ENCODE data around the gene SF3B1.
A peak's percentile ranks its signal among the peaks of the same experiment; 100 is the strongest.
"Not testable (repeated sequence)": the region's sequence is repeated elsewhere in the genome, so short reads cannot be mapped to it uniquely, and the experiment has no call there.

The SF3B1 gene

GRCh38 chr2:197435598-197436420, 981 bp upstream of the SF3B1 start:
- DNase-seq: no peak

DNA sequence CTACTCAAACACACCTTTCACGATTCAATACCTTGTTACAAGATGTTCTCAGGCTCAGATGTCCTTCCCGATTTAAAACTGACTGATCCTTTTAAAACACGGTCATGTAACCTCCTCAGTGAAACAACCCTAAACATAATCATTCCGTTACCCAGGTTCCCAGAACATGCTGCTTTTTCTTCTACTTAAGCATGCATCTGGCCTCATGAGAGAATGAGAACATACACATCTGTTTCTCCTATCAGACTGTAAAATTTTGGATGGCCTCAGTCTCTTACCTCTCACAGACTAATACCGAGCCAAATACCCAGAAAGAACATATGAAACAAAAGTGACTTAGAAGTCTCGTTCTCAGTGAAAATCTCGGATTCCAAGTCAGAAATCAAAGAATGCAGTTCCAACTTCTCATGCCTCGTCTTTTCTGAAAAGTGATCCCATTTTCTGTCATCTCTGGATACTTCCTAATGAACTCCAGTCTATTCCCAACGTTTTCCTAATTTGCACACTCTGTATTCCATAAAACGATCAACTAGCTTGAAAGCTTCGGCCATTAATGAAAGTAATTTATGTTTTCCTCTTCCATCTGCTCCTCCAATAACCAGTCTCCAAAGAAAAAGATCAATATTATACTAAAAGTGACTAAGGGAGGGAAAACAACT, 919 bp downstream of the SF3B1 start:
- DNase-seq: peak; percentile 44

- not testable (repeated sequence) for DNase-seq
Measured at GRCh38 chr2:197432527-197432926, 2.3 kb downstream of the SF3B1 start.

GRCh38 chr2:197431858-197432257, 3.0 kb downstream of the SF3B1 start:
- no peak for DNase-seq

- DNase-seq: no peak
Measured at GRCh38 chr2:197427986-197428385, 6.8 kb downstream of the SF3B1 start.

- peak; percentile 15 for DNase-seq
Measured at GRCh38 chr2:197426723-197427603, 7.9 kb downstream of the SF3B1 start.

DNA sequence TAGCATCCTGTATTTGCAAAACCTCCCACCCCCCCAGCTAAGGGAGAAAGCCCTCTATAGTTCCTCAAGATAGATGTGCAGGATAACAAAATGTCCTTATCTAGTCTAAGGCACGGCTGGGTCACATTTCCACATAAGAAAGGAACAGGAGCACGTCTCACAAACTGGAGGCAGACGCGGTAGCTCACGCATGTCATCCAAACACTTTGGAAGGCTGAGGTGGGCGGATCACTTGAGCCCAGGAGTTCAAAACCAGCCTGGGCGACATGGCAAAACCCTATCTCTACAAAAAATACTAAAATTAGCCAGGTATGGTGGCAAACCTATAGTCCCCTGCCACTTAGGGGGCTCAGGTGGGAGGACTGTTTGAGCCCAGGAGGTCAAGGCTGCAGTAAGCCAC, 9.3 kb downstream of the SF3B1 start:
- DNase-seq: no peak

DNA sequence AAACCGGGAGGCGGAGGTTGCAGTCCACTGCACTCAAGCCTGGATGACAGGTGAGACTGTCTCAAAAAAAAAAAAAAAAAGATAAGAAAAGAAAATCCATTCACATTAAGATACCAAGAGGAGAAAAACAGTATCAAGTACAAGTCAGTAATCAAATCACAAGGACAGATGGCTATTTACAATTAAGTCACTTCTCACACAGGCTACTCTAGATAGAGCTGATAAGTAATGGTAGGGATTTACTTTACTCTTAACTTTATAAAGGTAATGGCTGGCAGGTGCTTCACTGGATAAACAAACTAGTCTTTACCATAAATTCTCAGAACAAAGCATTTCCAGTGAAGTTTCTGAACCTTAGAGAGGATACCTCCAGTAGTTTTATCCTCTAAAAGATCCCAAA, 11.5 kb downstream of the SF3B1 start:
- no peak for DNase-seq

GRCh38 chr2:197419438-197419837, 15.4 kb downstream of the SF3B1 start:
- DNase-seq: no peak

GRCh38 chr2:197416268-197416667, 18.6 kb downstream of the SF3B1 start:
- no peak for DNase-seq

- DNase-seq: no peak
Measured at GRCh38 chr2:197414515-197414914, 20.3 kb downstream of the SF3B1 start.

DNA sequence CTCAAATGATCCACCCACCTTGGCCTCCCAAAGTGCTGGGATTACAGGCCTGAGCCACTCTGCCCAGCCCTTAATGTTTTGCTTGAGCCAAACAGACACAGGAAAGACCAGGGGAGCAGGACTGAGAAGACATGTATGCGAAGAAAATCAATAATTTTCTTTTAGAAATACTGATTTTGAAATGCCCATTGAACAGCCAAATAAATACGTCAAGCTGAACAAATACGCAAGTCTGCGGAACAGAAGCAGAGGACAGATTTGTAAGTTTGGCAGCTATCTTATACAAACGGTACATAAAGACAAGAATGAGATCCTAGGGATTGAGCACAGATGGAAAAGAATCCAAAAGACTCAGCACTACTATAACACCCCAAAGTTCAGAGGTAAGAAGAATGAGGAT, 20.8 kb downstream of the SF3B1 start:
- DNase-seq: no peak

DNA sequence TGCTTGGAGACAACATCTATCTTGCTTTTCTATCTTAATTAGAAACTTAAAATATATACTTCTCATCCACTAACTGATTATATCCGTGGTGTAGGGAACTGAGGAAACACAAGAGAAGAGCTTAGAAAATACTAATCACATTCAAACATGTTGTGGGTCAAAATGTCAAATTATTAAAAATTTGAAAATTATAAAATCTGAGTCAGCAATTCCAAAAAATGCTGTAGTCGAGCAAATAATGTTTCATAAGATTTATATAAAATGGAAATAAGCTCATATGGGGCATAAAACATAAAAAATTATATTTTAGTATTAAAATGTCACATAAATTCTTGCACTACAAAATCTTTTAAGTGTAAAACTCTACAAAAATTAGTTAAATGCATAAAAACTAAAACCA, 29.2 kb downstream of the SF3B1 start:
- DNase-seq: no peak

DNA sequence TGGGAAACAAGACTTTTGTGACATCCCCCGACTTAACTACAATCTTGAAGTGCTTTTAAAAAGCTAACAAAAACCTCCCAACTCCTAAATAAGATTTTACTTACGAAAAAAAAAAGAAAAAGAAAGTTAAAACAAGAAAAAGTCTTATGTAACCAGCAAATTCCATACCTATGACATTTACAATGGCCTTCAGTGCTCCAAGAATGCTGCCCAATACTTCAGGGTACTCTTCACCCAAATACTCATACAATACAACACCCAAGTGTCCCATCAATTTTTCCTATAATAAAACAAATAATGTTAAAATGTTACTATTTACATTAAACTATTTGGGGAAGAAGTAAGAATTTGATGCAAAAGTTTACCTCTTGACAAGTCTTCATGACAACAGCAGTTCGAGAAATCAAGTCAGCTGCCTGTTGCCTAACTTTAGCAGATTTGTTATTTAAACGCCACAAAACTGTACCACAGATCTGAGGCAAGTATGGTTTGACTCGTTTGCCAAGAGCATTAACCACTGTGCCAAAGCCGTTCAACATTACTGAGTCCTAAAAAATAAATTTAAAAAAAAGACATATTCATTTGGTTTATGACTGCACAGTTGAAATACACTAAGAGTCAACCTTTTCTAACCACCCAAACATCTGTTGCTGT, 34.8 kb downstream of the SF3B1 start:
- DNase-seq: no peak

DNA sequence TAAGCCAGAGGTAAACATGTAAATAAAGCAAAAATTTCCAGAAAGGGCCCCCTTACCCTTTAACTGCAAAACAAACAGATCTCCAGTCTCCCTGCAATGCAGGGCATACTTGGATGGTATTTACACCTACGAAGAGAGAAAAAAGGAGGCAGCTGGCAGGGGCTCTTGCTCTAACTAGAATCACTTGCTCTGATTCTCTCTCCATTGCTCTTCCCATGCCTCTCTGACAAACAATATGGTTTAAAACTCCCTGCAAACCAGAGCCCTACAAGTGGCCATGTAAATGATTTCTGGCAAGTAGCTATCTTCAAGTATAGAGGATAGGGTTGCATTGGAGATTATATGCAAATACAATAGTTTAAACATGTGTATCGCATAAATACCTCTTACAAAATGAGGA, 35.9 kb downstream of the SF3B1 start:
- DNase-seq: no peak

- DNase-seq: no peak
Measured at GRCh38 chr2:197391220-197391717, 43.6 kb downstream of the SF3B1 start.

DNA sequence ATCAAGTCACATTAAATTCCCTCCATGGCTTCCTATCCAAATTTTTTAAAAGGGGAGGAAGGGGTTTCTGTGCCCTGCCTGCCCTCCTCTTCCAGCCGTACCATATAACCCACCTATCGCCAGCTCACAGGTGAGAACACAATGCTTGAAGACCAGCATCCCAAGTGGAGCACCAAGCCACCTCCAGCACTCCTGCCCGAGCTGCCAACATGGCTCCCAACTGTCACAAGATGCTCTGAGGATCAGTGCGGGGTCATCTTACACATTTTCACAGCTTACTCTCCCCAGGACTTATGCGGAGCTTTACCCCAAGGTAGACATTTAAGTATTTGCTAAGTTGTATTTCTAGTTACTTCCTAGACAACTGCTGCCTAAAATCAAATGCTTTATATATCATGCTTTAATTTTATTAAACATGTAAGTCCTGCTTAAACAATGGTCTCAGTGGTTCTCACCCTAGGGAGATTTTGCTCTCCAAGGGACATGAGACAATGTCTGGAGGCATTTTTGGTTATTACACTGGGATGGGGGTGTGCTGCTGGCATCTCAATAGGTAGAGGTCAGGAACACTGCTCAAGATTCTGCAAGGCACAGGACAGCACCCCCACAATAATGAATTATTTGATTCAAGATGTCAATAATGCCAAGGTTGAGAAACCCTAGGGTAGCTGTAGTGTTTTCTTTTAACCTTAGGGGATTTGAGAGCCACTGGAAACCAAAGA, 45.8 kb downstream of the SF3B1 start:
- DNase-seq: no peak

DNA sequence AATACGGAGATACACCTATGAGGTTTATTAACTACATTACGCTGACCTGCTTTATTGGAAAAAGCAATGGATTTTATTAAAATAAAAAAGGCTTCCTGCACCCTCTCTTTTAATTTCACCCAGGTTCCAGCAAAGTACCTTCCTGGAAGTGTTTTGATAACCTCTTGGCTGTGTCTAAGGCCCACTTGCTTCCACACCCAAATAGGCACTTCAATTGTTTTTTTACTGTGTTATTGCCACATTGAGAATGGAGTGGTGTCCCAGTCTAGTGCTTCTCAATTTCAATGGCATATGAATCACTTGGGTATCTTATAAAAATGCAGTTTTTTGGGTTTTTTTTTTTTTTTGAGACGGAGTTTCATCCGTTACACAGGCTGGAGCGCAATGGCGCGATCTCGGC, 47.6 kb downstream of the SF3B1 start:
- no peak for DNase-seq

DNA sequence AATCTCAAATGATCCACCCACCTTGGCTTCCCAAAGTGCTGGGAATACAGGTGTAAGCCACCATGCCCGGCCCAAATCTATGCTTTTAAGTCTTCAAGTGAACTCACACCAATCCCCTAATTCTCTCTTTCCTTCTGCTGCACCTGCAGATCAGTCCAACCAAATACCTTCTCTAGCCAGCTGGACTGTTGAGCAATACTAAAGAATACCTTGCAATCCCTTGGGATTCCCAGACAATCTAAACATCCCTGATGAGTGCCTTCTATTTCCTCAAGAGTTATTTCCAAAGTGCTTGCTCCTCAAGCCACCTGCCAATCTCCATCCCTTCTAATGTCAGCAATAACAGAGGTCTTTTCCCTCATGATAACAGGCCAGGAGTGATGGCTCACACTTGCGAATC, 48.6 kb downstream of the SF3B1 start:
- no peak for DNase-seq

GRCh38 chr2:197383825-197384224, 51.0 kb downstream of the SF3B1 start:
- DNase-seq: no peak

GRCh38 chr2:197381641-197382040, 53.2 kb downstream of the SF3B1 start:
- no peak for DNase-seq

GRCh38 chr2:197379918-197380309, 54.9 kb downstream of the SF3B1 start:
- DNase-seq: not testable (repeated sequence)

Data from eye (tissue), 1 donor.